Sciatic nerve (tissue), 2 donors: ENCODE measurements around the gene DCAF4L1. TPM values are rescaled to one million over a fixed set of nuclear protein-coding genes. Genes with fewer than 3 reads are reported as not detected.

Experiments used
- ATAC-seq: fragments of 200-7000 bp; cut with Tn5 transposase; one replicate; pipeline ENCODE4 v1.9.1; 2020; ENCODE audit warnings: mild to moderate bottlenecking, moderate library complexity
- DNase-seq: peaks from one replicate; pipeline ENCODE4 v3.0.0-alpha.2; 2020; ENCODE audit warnings: low spot score
- intact Hi-C: fragments of 100-400 bp; cut with DNase I; formaldehyde crosslinking; loops from one replicate; pipeline ENCODE4 v1.14.2; 2022
- total RNA-seq: library from RNA; stranded (reverse); fragmentation: NEBNext Ultra II Directional; extraction: Animal tissue kit (Norgen Biotek cat#: 25700); gene quantifications from one replicate; pipeline ENCODE4 v1.2.1, GENCODE V29; 2021
- donor health status: DM: no; HTN: no; CAD: no.
- donor health status: DM: no; HTN: no; CAD: no.

Gene DCAF4L1, protein sequence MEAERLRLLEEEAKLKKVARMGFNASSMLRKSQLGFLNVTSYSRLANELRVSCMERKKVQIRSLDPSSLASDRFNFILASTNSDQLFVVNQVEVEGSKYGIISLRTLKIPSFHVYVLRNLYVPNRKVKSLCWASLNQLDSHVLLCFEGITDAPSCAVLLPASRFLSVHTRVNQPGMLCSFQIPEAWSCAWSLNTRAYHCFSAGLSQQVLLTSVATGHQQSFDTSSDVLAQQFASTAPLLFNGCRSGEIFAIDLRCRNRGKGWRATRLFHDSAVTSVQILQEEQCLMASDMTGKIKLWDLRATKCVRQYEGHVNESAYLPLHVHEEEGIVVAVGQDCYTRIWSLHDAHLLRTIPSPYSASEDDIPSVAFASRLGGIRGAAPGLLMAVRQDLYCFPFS
- total RNA-seq: 0.36 TPM

GRCh38 chr4:41981456-41981855, at the start of gene DCAF4L1:
TSS of gene DCAF4L1 (plus strand) at chr4:41981756. CDS start at chr4:41981793, 37 bp downstream.
- ATAC-seq: no peak
- intact Hi-C loops: no loop called here

DNA sequence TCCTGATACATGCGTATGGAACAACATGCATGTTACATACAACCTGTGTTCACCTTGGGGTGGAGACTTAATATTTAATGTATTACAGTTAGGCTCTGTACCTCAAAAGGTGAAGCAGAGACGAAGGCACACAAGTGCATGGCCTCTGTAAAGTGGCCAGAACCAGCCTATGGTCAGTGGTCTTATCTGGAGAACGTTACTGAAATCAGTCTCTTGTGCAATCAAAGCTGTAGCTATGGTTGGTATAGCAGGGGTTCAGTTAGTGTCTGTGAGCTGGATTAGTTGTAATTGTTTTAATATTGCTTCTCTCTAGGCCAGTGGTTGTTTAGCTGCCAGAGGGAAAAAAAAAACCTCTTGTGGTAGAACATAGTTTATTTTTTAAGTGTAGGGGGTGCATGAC, 48.6 kb upstream of the DCAF4L1 start:
- intact Hi-C loops: no loop called here
- ATAC-seq: no peak
- no peak for DNase-seq

More at GRCh38 chr4:41981456-41981855, at the start of gene DCAF4L1:
- DNase-seq: no peak

DNA sequence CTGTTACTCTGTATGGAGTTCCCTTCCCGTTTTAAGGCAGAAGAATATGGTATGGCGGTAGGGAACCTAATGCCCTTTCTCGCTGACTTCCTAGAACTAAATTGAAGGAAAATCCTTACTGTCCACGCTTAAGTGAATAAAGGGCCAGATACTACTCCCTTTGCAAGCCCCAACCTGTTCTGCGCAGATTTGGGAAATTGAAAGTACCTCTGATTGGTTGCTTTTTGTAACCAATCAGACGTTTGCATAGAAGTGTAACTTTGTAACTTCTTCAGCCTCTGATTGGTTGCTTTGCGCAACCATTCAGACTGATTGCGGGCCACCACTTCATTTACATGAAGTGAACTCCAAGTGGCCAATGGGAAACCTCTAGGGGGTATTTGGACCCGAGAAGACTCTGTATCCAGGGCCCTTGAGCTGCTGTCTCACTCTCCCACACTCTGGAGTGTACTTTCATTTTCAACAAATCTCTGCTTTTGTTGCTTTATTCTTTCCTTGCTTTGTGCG, 47.5 kb upstream of the DCAF4L1 start:
- no peak for DNase-seq
- intact Hi-C loops: no loop called here
- no peak for ATAC-seq

DNA sequence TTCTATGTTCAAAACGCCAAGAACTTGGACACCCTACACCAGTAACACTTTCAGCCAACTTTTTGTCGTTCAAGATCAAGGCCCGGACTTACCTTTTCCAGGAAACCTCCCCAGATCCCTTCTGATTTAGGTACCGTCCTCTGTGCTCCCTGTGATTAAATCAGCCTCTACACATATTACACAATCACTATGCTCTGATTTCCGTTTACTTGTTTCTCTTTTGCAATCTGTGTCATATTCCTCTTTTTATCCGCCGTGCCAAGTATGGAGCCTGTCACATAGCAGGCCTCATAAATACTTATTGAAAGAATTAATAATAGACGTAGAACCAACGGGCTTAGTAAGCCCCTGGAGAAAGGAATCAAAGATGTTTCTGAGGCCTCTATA, 47.0 kb upstream of the DCAF4L1 start:
- DNase-seq (no peak), ATAC-seq (peak; percentile 44)
- intact Hi-C loops: no loop called here

DNA sequence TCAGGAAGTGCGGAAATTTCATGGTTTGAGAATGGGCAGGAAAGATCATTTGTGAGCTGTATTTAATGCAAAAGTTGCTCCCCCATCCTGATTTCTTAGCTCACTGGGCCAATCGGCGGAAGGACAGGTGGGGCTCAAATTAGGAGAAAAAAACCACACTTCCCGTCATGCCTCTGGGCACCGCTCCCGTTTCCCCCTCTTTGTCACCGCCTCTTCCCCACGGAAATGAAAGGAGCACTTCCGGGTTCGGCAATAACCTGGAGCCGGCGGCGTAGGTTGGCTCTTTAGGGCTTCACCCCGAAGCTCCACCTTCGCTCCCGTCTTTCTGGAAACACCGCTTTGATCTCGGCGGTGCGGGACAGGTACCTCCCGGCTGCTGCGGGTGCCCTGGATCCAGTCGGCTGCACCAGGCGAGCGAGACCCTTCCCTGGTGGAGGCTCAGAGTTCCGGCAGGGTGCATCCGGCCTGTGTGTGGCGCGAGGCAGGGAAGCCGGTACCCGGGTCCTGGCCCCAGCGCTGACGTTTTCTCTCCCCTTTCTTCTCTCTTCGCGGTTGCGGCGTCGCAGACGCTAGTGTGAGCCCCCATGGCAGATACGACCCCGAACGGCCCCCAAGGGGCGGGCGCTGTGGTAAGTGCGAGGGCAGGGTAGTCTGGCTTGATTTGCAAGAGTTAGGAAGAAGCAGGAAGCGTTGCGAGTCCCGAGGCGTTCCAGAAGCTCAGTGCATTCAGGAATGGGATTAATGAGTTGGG, 46.5 kb upstream of the DCAF4L1 start, which contains the start of gene TMEM33:
Gene TMEM33, plus strand, starts transcription at position 529 of the 751 bp plus-strand sequence. Its CDS starts 56 bp downstream, at position 585.
- intact Hi-C loops: no loop called here
- DNase-seq (peak; percentile 92), ATAC-seq (peak; percentile 98)

GRCh38 chr4:41935652-41936021, 45.9 kb upstream of the DCAF4L1 start:
- DNase-seq (no peak), ATAC-seq (peak; percentile 16)
- intact Hi-C loops: no loop called here

GRCh38 chr4:41939016-41939626, 42.4 kb upstream of the DCAF4L1 start:
- intact Hi-C loops: no loop called here
- ATAC-seq: no peak
- DNase-seq: no peak

GRCh38 chr4:41940834-41941233, 40.7 kb upstream of the DCAF4L1 start:
- DNase-seq (no peak), ATAC-seq (no peak)
- intact Hi-C loops: no loop called here

- intact Hi-C loops: no loop called here
- ATAC-seq: no peak
- no peak for DNase-seq
Measured at GRCh38 chr4:41943506-41943905, 38.0 kb upstream of the DCAF4L1 start.

DNA sequence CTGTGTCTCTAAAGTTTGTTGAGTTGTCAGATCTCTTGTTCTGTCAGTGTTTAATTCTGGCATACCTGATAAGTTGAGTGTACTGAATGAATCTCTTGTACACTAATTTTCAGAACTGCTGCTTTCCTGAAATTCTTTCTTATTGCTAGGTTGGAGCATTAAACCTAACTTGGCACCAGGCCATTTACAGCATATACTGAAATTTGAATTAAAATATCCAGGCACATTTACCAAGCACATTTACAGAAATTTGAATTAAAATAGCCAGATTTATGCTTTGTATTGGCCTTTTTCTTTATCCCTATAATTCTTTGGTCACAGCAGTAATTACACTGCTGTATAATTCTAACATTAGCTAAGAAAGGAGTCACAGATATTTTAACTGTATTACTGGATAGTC, 37.5 kb upstream of the DCAF4L1 start:
- ATAC-seq: no peak
- no peak for DNase-seq
- intact Hi-C loops: no loop called here

DNA sequence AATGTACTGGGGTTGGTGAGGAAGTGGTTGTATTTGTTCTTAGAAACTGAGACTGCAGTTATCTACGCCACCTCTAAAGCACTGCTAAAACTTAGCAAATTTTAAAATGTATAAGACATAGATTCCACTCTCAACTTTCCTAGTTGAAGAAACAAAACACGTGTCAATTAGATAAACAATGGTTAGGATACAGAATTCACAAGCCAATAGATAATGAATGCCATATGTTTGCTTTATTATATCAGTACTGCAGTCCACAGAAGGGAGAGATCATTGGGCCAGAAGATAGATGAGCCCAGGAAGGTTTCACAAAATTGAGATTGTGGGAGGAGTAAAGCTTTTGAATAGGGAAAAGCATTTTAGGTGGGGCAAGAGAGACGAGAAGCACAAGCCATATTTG, 32.0 kb upstream of the DCAF4L1 start:
- intact Hi-C loops: loop anchor here (5.0 kb wide), 1 partner anchor 573 kb away; no protein-coding TSS in a partner anchor
- DNase-seq: no peak
- no peak for ATAC-seq

- intact Hi-C loops: no loop called here
- DNase-seq: no peak
- no peak for ATAC-seq
Measured at GRCh38 chr4:41957634-41958033, 23.9 kb upstream of the DCAF4L1 start.

- DNase-seq: no peak
- intact Hi-C loops: no loop called here
- ATAC-seq: no peak
Measured at GRCh38 chr4:41963105-41963504, 18.5 kb upstream of the DCAF4L1 start.

DNA sequence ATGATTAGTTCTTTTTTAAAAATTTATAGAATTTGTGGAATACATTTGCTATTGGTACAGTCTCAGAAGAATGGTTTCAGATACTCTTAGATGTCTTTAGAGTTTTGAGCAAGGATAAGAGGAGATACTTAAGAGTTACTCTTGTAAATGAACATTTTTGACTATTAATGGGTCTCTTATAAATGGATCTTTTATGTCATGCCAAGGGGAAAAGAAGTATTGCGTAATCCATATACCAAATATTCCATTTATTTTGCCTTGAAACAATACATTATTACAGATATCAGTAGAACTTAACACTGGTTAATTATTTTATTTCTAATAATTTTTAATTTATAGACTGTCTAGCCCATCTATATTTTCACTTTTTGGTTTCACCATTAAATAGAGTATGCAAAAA, 17.2 kb upstream of the DCAF4L1 start:
- intact Hi-C loops: no loop called here
- ATAC-seq: no peak
- no peak for DNase-seq

DNA sequence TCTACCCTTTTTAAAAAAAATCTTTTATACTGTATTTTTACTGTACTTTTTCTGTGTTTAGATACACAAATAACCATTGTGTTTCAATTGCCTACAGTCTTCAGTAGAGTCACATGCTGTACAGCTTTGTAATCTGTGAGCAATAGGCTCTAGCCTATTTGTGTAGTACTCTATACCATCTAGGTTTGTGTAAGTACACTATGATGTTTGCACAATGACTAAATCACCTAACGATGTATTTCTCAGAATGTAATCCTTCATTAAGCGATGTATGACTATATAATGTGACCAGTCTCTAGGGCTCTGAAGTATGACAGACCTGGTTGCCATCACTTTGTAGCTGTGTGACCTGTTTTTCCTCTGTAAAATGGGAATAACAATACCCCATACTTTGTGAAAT, 14.2 kb upstream of the DCAF4L1 start:
- intact Hi-C loops: no loop called here
- ATAC-seq (no peak), DNase-seq (no peak)

DNA sequence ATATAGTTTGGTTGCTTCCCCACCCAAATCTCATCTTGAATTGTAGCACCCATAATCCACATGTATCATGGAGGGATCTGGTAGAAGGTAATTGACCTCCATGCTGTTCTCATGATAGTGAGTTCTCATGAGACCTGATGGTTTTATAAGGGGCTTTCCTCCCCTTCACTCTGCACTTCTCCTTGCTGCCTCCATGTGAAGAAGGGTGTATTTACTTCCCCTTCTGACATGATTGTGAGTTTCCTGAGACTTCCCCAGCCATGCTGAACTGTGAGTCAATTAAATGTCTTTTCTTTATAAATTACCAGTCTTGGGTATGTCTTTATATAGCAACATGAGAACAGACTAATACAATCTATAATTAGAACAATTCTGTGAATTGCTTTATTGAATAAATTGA, 11.9 kb upstream of the DCAF4L1 start:
- no peak for DNase-seq
- no peak for ATAC-seq
- intact Hi-C loops: no loop called here

- no peak for DNase-seq
- intact Hi-C loops: no loop called here
- no peak for ATAC-seq
Measured at GRCh38 chr4:41975341-41975740, 6.2 kb upstream of the DCAF4L1 start.

GRCh38 chr4:41976775-41977516, 4.6 kb upstream of the DCAF4L1 start:
- DNase-seq (no peak), ATAC-seq (no peak)
- intact Hi-C loops: no loop called here

DNA sequence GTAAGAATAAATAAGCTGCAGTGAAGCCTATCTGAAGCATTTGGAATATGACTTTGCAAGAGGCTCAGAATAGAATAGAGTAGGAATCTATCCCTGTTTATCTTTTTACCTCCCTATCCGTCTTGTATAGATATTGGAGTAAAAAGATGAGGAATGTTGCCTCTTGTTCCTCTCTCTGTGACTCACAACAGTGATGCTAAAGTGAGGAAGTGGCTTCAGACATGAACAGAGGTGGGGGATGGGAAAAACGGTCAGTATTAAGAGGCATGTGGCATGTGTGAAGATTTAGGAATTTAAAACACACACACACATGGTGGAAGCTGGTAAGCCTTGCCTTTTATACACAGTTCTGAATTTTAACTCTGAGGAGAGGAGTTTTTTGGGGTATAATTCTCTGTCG, 3.8 kb upstream of the DCAF4L1 start:
- DNase-seq: no peak
- no peak for ATAC-seq
- intact Hi-C loops: no loop called here
